Amniotic stem cell (primary cell): ENCODE results near the gene GRIP2.
"Not testable (repeated sequence)": the region's sequence is repeated elsewhere in the genome, so short reads cannot be mapped to it uniquely, and the experiment has no call there.

Source experiments
- DNase-seq: peaks from one replicate; lab custom pipeline; 2025; lab: John Stamatoyannopoulos, UW

The GRIP2 gene

GRCh38 chr3:14520149-14520548, 20.0 kb downstream of the GRIP2 start:
- no peak for DNase-seq

- DNase-seq: no peak
Measured at GRCh38 chr3:14519406-14519805, 20.7 kb downstream of the GRIP2 start.

- no peak for DNase-seq
Measured at GRCh38 chr3:14518893-14519292, 21.2 kb downstream of the GRIP2 start.

- DNase-seq: no peak
Measured at GRCh38 chr3:14518432-14518802, 21.7 kb downstream of the GRIP2 start.

- DNase-seq: no peak
Measured at GRCh38 chr3:14517601-14518431, 22.3 kb downstream of the GRIP2 start.

GRCh38 chr3:14516738-14517345, 23.3 kb downstream of the GRIP2 start:
- DNase-seq: no peak

GRCh38 chr3:14515526-14515925, 24.6 kb downstream of the GRIP2 start:
- not testable (repeated sequence) for DNase-seq

- no peak for DNase-seq
Measured at GRCh38 chr3:14514323-14514720, 25.8 kb downstream of the GRIP2 start.

- DNase-seq: no peak
Measured at GRCh38 chr3:14513566-14514322, 26.4 kb downstream of the GRIP2 start.

GRCh38 chr3:14512942-14513327, 27.2 kb downstream of the GRIP2 start:
- no peak for DNase-seq

- no peak for DNase-seq
Measured at GRCh38 chr3:14512281-14512941, 27.7 kb downstream of the GRIP2 start.

- no peak for DNase-seq
Measured at GRCh38 chr3:14511623-14512280, 28.4 kb downstream of the GRIP2 start.

GRCh38 chr3:14510838-14511622, 29.1 kb downstream of the GRIP2 start:
- no peak for DNase-seq

- no peak for DNase-seq
Measured at GRCh38 chr3:14509796-14510100, 30.4 kb downstream of the GRIP2 start.

- DNase-seq: no peak
Measured at GRCh38 chr3:14508966-14509795, 31.0 kb downstream of the GRIP2 start.

- DNase-seq: no peak
Measured at GRCh38 chr3:14508505-14508819, 31.7 kb downstream of the GRIP2 start.

- DNase-seq: no peak
Measured at GRCh38 chr3:14507757-14508504, 32.2 kb downstream of the GRIP2 start.

- no peak for DNase-seq
Measured at GRCh38 chr3:14507305-14507741, 32.8 kb downstream of the GRIP2 start.

GRCh38 chr3:14506626-14507304, 33.4 kb downstream of the GRIP2 start:
- no peak for DNase-seq
